Aorta (tissue), 5 donors: ENCODE data around the gene AK1. TPM values are rescaled to one million over a fixed set of nuclear protein-coding genes. Genes with fewer than 3 reads are reported as not detected.

Source experiments
- ATAC-seq: fragments of 200-7000 bp; cut with Tn5 transposase; one replicate; pipeline ENCODE4 v1.9.1; 2022; ENCODE audit warnings: moderate library complexity; ENCODE audit not compliant: low FRiP score
- DNase-seq, 2 donors: peaks; one replicate each; pipeline ENCODE4 v3.0.0-alpha.2; 2020
- H3K27ac ChIP-seq, 2 donors: one replicate each; pipeline ENCODE4 v1.5.1; 2013; ENCODE audit warnings: low read length in 2 of 2, mild to moderate bottlenecking in 2 of 2, moderate library complexity in 2 of 2, control low read depth in 1 of 2, inconsistent platforms in 1 of 2, low read depth in 1 of 2
- H3K27me3 ChIP-seq, 2 donors: one replicate each; pipeline ENCODE4 v1.6.1; 2013; ENCODE audit warnings: control low read depth in 1 of 2, low read length in 1 of 2, mild to moderate bottlenecking in 1 of 2, moderate library complexity in 1 of 2; ENCODE audit not compliant: insufficient read depth in 2 of 2, control insufficient read depth in 1 of 2
- H3K36me3 ChIP-seq, 2 donors: one replicate each; pipeline ENCODE4 v1.6.1; 2013; ENCODE audit warnings: control low read depth in 1 of 2, low read length in 1 of 2, mild to moderate bottlenecking in 1 of 2; ENCODE audit not compliant: insufficient read depth in 2 of 2, control insufficient read depth in 1 of 2
- H3K4me1 ChIP-seq, 2 donors: one replicate each; pipeline ENCODE4 v1.6.1; 2013; ENCODE audit warnings: low read length in 2 of 2, control low read depth in 1 of 2, mild to moderate bottlenecking in 1 of 2, moderate library complexity in 1 of 2; ENCODE audit not compliant: insufficient read depth in 2 of 2, control insufficient read depth in 1 of 2
- H3K4me3 ChIP-seq, 2 donors: one replicate each; pipeline ENCODE4 v1.5.1; 2013; ENCODE audit warnings: low read length in 2 of 2, control low read depth in 1 of 2, mild to moderate bottlenecking in 1 of 2
- H3K9me3 ChIP-seq: one replicate; pipeline ENCODE4 v1.6.1; 2013; ENCODE audit warnings: mild to moderate bottlenecking, low read length; ENCODE audit not compliant: control insufficient read depth
- WGBS, 2 donors: extraction: QIAGEN DNeasy Blood & Tissue Kit; methylation state at CpG; one replicate each; pipeline ENCODE4 v1.1.7; 2013; 5-methylcytosine and 5-hydroxymethylcytosine counted together
- intact Hi-C, 2 donors: fragments of 100-400 bp; cut with DNase I; formaldehyde crosslinking; loops; one replicate each; pipeline versions ENCODE4 v1.14.2 to v1.15.0; 2022
- microRNA-seq, 2 donors: library from miRNA; unstranded; fragments of <30 nt; microRNA quantifications; one replicate each; pipeline ENCODE4 v1.2.0, GENCODE V29; 2020
- polyA plus RNA-seq, 2 donors: library from polyadenylated mRNA; stranded (reverse); fragments of 200-250 nt; gene quantifications; one replicate each; pipeline ENCODE4 v1.2.3, GENCODE V29; 2013
- total RNA-seq, 2 donors: library from RNA; stranded (reverse); fragmentation: NEBNext Ultra II Directional; extraction: Animal tissue kit (Norgen Biotek cat#: 25700); gene quantifications; one replicate each; pipeline ENCODE4 v1.2.1, GENCODE V29; 2021
- donor health status: healthy with polysubstance abuse.
- donor health status: Bipolar disorder and iron deficiency.
- donor health status: DM: no; HTN: no; CAD: no.
- donor health status: DM: no; HTN: no; CAD: no.
- donor health status: DM: yes; HTN: yes; CAD: no.

Gene AK1
- total and polyA plus RNA-seq, 4 donors: 92.4 to 168 (median 105) TPM

DNA sequence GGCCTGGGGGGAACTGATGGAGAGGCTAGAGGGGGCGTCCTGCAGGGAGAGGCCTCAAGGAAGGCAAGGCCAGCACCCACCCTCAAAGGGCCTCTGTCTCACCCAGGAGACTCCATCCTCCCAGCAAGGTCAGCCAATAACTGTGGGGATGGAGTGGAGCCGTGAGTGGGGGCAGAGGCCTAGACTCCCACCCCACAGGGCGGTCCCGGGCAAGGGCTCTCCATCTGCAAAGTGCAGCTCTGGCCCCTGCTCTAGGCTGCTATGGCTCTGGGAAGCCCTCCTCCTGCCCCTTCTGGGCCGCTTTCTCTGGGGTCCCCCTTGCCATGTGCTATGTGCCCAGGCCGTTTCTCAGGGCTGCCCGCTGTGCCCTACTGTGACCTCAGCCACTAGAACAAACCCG, 60.7 kb downstream of the AK1 start:
- Histone ChIP-seq H3K4me1 (no peaks in the 10 kb centered on the region), H3K27ac (no peak overlapping the region), H3K9me3 (no peaks in the 10 kb centered on the region), H3K36me3 (peaks cover 0 to 12% of the 10 kb centered on the region in 2 donors), H3K27me3 (no peaks in the 10 kb centered on the region), H3K4me3 (no peak overlapping the region)
- ATAC-seq (no peak), DNase-seq (no peak)
- intact Hi-C loops: no loop called here
- WGBS, 2 donors: 79 to 87% methylated on average over 5 to 8 of the region's 8 CpGs

Small RNAs within 50 kb of the gene (microRNA-seq; reads per million reads assigned to microRNA genes)
- gene MIR4672: 0 to 0.99 reads per million in 2 donors

Other genes starting within 250 kb of the AK1 start
- gene CFAP157, start 170.7 kb downstream of the AK1 start, total RNA-seq: under 1 TPM; 0.16 to 0.60 TPM
- under 1 TPM in 1 of 2 donors, not detected in 1; 0.69 TPM for gene CFAP157, start 170.7 kb downstream of the AK1 start, polyA plus RNA-seq
- gene PTRH1, start 162.0 kb downstream of the AK1 start, total RNA-seq: 10 to 100 TPM in 1 of 2 donors, 1 to 10 TPM in 1; 9.8 to 12.2 TPM
- 10 to 100 TPM; 12.1 to 23.2 TPM for gene PTRH1, start 162.0 kb downstream of the AK1 start, polyA plus RNA-seq
- under 1 TPM; 0.16 to 0.30 TPM for gene TTC16, start 161.6 kb downstream of the AK1 start, total RNA-seq
- not detected for gene TTC16, start 161.6 kb downstream of the AK1 start, polyA plus RNA-seq
- 1 to 10 TPM; 5.8 to 8.0 TPM for gene TOR2A, start 142.4 kb downstream of the AK1 start, total RNA-seq
- gene TOR2A, start 142.4 kb downstream of the AK1 start, polyA plus RNA-seq: 10 to 100 TPM in 1 of 2 donors, 1 to 10 TPM in 1; 4.5 to 12.7 TPM
- gene SH2D3C, start 99.0 kb downstream of the AK1 start, total RNA-seq: 10 to 100 TPM; 19.7 to 34.8 TPM
- gene SH2D3C, start 99.0 kb downstream of the AK1 start, polyA plus RNA-seq: 1 to 10 TPM in 1 of 2 donors, under 1 TPM in 1; 0.13 to 2.0 TPM
- 100 to 1,000 TPM; 103 to 131 TPM for gene CDK9, start 91.6 kb downstream of the AK1 start, total RNA-seq
- gene CDK9, start 91.6 kb downstream of the AK1 start, polyA plus RNA-seq: 100 to 1,000 TPM in 1 of 2 donors, 10 to 100 TPM in 1; 29.3 to 115 TPM
- 10 to 100 TPM; 61.9 to 77.7 TPM for gene FPGS, start 74.8 kb downstream of the AK1 start, total RNA-seq
- gene FPGS, start 74.8 kb downstream of the AK1 start, polyA plus RNA-seq: 100 to 1,000 TPM in 1 of 2 donors, 10 to 100 TPM in 1; 15.2 to 116 TPM
- 100 to 1,000 TPM; 339 to 538 TPM for gene ENG, start 23.0 kb downstream of the AK1 start, total RNA-seq
- gene ENG, start 23.0 kb downstream of the AK1 start, polyA plus RNA-seq: 100 to 1,000 TPM in 1 of 2 donors, 10 to 100 TPM in 1; 46.1 to 191 TPM
- gene ST6GALNAC6, start 21.9 kb upstream of the AK1 start, total RNA-seq: 100 to 1,000 TPM; 103 to 125 TPM
- 100 to 1,000 TPM; 125 to 176 TPM for gene ST6GALNAC6, start 21.9 kb upstream of the AK1 start, polyA plus RNA-seq
- 10 to 100 TPM; 34.9 to 46.5 TPM for gene ST6GALNAC4, start 39.4 kb upstream of the AK1 start, total RNA-seq
- 10 to 100 TPM; 17.7 to 25.5 TPM for gene ST6GALNAC4, start 39.4 kb upstream of the AK1 start, polyA plus RNA-seq
- 1 to 10 TPM; 3.0 TPM for gene PIP5KL1, start 53.1 kb upstream of the AK1 start, total RNA-seq
- 1 to 10 TPM; 1.4 to 4.5 TPM for gene PIP5KL1, start 53.1 kb upstream of the AK1 start, polyA plus RNA-seq
- gene DPM2, start 60.2 kb upstream of the AK1 start, total RNA-seq: 10 to 100 TPM; 20.0 to 26.3 TPM
- 10 to 100 TPM; 18.2 to 22.7 TPM for gene DPM2, start 60.2 kb upstream of the AK1 start, polyA plus RNA-seq
- gene EEIG1, start 103.3 kb upstream of the AK1 start, total RNA-seq: 10 to 100 TPM; 41.4 to 63.1 TPM
- gene EEIG1, start 103.3 kb upstream of the AK1 start, polyA plus RNA-seq: 10 to 100 TPM in 1 of 2 donors, 1 to 10 TPM in 1; 7.9 to 22.0 TPM
- 10 to 100 TPM in 1 of 2 donors, 1 to 10 TPM in 1; 5.4 to 10.4 TPM for gene NAIF1, start 189.6 kb upstream of the AK1 start, total RNA-seq
- 1 to 10 TPM; 7.0 to 8.9 TPM for gene NAIF1, start 189.6 kb upstream of the AK1 start, polyA plus RNA-seq
- 10 to 100 TPM; 16.3 to 40.9 TPM for gene SLC25A25, start 190.6 kb upstream of the AK1 start, total RNA-seq
- gene SLC25A25, start 190.6 kb upstream of the AK1 start, polyA plus RNA-seq: 10 to 100 TPM in 1 of 2 donors, 1 to 10 TPM in 1; 9.8 to 14.3 TPM